GM13976 (cell line): ENCODE results near the gene DHRS13.
"Not testable (repeated sequence)": the region's sequence is repeated elsewhere in the genome, so short reads cannot be mapped to it uniquely, and the experiment has no call there.

ENCODE experiments used
- DNase-seq: peaks from one replicate; pipeline ENCODE4 v3.0.0; 2012; ENCODE audit warnings: low spot score
- CTCF ChIP-seq: IDR thresholded peaks from 2 replicates; pipeline ENCODE4 v1.5.1; 2012; ENCODE audit warnings: borderline replicate concordance, mild to moderate bottlenecking; ENCODE audit not compliant: insufficient read depth; ENCODE audit errors: extremely low read depth, missing control alignments, control extremely low read depth
- in situ Hi-C: fragments of 300-500 bp; cut with MboI; formaldehyde crosslinking; loops from one replicate; pipeline ENCODE4 v1.12.0; 2022; ENCODE audit warnings: low sequenced_read_pairs, mixed read lengths, inconsistent platforms; ENCODE audit not compliant: unreplicated experiment

The DHRS13 gene

GRCh38 chr17:28937044-28937729, 34.3 kb upstream of the DHRS13 start:
- no peak for DNase-seq
- no peak for TF ChIP-seq CTCF

DNA sequence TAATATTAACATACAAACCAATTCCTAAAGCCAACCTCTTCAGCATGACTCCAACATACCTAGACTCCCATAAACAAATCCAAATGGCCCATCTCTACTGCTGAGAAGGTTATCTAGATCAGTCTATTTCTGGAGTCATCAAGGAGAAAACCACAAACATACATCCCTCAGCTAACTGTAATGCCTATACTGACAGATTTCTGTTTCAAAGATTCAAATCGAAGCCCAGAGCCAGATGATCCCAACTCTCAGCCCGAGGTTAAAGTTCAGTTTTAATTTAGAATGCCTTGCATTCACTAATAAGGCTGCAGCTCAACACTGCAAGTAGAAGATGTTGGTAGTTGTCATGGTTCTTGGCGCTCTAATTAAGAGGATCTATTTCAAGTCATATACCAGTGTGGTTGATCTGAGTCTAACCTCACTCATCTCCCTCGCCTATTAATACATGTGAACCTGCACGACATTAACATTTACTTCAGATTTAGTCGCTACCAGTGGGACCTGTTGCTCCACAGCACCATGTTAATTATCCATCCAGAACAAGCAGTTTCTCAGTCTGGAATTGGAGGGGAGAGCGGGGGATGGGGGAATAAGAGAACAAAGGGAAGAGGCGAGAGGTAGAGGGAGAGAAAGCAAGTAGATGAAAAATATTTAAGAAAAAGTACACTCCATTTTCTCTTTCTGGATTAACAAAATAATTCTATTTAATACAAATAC, 33.0 kb upstream of the DHRS13 start:
- no peak for TF ChIP-seq CTCF
- in situ Hi-C loops: no loop called here
- DNase-seq: no peak

More at GRCh38 chr17:28937044-28937729, 34.3 kb upstream of the DHRS13 start:
- in situ Hi-C loops: no loop called here

DNA sequence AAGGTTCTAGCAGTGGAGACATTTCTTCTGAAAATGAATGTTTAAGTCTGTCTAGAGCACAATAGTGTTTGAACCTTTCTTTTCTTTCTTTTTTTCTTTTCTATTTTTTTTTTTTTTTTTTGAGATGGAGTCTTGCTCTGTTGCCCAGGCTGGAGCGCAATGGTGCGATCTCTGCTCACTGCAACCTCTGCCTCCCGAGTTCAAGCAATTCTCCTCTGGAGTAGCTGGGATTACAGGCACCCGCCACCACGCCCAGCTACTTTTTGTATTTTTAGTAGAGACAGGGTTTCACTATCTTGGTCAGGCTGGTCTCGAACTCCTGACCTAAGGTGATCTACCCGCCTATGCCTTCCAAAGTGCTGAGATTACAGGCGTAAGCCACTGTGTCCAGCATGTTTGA, 31.6 kb upstream of the DHRS13 start:
- DNase-seq, in situ Hi-C loops: not testable (repeated sequence)

DNA sequence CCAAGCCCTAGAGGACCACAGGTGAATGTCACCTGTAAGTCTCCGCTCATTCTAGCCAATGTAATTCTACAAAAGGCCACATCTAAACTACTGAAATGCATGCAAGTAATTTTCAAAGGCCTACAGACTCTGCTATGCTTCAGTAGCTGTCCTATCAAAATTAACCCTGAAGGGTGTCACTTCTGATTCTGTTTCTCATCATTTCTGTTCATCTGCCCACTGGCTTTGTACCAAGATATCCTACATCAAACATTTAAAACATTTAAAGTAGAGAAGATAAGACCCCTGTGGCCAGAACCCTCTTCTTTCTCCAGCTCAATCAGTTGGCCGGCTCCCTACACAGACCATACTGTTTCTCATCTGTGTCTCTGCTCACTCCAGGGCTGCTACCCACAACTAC, 26.9 kb upstream of the DHRS13 start:
- TF ChIP-seq CTCF: no peak
- in situ Hi-C loops: no loop called here
- DNase-seq: no peak

DNA sequence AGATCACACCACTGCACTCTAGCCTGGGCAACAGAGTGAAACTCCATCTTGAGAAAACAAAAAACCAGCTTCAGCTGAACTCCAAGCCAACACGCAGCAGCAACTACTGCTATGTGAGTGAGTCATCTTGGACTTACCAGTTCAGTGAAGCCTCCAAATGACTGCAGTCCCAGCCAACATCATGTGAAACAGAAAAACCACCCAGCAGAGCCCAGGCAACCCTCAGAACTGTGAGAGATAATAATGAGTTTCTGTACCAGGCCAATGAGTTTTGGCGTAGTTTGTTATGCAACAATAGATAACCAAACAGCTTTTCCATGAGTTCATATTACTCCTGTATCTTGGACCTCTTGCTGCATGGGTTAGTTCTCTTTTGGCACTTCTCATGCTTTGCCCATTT, 25.2 kb upstream of the DHRS13 start:
- DNase-seq: no peak
- TF ChIP-seq CTCF: no peak
- in situ Hi-C loops: no loop called here

DNA sequence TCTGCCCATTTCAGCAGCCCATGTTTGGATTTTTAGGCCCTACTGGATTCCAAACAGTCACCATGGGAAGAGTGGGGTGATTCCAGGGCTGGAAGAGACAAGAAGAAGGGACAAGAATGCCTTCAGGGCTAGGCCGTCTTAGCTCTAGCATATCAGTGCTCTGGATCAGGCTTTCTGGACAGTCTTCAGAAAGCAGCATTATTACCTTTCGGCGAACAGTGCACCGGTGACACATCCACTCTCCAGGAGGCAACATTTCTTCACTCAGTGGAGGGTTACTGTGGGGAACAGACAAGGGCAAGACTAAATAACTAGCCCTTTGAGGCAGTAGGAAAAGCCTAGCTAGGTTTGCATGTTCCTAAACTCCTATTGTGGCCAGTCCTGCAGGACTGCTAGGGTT, 23.9 kb upstream of the DHRS13 start:
- no peak for TF ChIP-seq CTCF
- no peak for DNase-seq
- in situ Hi-C loops: no loop called here

DNA sequence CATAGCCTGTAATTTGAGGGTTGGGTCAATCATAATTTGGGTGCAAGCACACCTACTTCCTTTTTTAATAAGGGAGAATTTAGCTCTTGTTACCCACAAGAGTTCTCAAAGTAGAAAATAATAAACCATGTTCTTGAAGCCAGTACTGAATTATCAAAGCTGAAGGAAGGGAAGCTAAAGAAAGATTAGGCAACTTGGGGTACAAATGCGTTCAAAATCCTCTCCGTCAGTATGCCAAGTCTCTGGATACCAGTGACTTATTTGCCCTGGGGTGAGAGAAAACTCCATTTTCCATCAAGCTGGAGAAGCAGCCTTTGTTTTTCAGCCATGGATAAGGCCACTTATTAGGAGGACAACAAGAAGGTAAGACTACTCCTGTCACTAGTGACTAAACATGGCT, 23.5 kb upstream of the DHRS13 start:
- DNase-seq: no peak
- in situ Hi-C loops: no loop called here
- TF ChIP-seq CTCF: no peak
